NB4 (cell line): ENCODE results near the gene PLEKHS1.

ENCODE experiments used
- CTCF ChIP-seq: IDR thresholded peaks from one replicate; pipeline ENCODE4 v1.5.1; 2012; ENCODE audit warnings: low read depth, low read length
- MAX ChIP-seq: IDR thresholded peaks from 2 replicates; pipeline ENCODE4 v1.6.1; 2011; ENCODE audit warnings: low read depth, low read length
- MYC ChIP-seq: IDR thresholded peaks from 2 replicates; pipeline ENCODE4 v1.6.1; 2011; ENCODE audit warnings: low read depth, low read length
- POLR2A ChIP-seq: IDR thresholded peaks from 2 replicates; pipeline ENCODE4 v1.6.1; 2011; ENCODE audit warnings: mild to moderate bottlenecking; ENCODE audit not compliant: insufficient read length; ENCODE audit errors: extremely low read depth

- TF ChIP-seq CTCF (no peak), POLR2A (no peak), MAX (no peak), MYC (no peak)
Measured at GRCh38 chr10:113819989-113820388, 68.5 kb downstream of the PLEKHS1 start.
